GM12801 (cell line): Measurements from ENCODE around the gene ITGB2.

Source experiments
- CTCF ChIP-seq: IDR thresholded peaks from one replicate; pipeline ENCODE4 v1.5.1; 2011; ENCODE audit warnings: control low read depth; ENCODE audit not compliant: insufficient read length; ENCODE audit errors: extremely low read depth

The ITGB2 gene

DNA sequence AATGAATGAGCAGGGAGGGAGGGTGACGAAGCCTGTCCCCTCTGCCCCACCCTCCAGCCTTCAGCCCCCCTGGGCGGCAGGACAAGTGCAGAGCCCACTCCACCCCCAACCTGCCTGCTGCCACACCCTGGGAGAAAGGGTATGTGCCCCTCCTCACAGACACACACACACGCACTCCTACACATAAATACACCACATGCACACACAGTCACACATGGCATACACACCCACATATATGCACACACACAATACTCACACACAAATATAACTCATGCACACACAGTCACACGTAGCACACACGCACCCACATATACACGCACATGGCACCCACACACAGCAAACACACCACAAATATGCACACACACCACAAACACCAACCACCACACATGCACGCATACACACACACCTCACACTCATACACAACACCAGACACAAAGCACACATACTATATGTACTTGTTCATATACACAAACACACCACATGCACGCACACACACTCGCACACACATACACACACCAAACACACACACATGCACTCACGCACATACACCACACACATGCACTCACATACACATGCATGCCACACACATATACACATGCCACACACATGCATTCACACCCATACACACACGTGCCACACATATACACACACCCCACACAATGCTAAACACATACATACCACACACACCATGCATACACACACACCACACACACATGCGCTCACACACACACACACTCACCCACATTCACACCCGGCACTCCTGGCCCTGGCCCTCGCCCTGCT lies 16.4 kb downstream of the ITGB2 start:
- TF ChIP-seq CTCF: no peak

GRCh38 chr21:44903689-44904088 lies 17.0 kb downstream of the ITGB2 start:
- TF ChIP-seq CTCF: no peak

DNA sequence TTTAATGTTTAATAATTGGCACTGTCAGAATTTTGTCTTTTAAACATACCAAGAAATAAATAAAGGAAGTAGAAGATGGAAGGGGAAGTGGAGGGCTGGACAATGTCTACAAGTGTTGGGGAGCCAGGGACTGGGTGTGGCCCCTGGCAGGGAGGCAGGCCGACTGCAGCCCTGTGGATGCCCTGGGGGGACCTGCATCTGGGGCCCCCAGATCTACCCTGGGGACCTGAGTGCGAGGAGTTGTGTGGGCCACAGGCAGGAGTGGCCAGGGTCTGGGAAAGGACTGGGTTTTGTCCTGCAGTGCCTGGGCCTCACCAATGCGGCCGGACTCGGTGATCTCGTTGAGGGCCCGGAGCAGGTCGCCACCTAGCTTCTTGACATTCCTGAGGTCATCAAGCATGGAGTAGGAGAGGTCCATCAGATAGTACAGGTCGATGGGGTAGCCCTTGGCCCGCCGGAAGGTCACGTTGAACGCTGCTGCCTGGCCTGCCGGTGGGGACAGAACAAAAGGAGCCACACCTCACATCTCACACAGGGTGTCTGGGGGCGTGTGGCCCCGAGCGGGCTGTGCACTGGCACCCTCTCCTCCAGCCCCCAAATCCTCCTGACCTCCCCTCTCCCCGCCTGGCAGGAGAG lies 17.5 kb downstream of the ITGB2 start:
- no peak for TF ChIP-seq CTCF

GRCh38 chr21:44902268-44903049 lies 18.2 kb downstream of the ITGB2 start:
- TF ChIP-seq CTCF: no peak

DNA sequence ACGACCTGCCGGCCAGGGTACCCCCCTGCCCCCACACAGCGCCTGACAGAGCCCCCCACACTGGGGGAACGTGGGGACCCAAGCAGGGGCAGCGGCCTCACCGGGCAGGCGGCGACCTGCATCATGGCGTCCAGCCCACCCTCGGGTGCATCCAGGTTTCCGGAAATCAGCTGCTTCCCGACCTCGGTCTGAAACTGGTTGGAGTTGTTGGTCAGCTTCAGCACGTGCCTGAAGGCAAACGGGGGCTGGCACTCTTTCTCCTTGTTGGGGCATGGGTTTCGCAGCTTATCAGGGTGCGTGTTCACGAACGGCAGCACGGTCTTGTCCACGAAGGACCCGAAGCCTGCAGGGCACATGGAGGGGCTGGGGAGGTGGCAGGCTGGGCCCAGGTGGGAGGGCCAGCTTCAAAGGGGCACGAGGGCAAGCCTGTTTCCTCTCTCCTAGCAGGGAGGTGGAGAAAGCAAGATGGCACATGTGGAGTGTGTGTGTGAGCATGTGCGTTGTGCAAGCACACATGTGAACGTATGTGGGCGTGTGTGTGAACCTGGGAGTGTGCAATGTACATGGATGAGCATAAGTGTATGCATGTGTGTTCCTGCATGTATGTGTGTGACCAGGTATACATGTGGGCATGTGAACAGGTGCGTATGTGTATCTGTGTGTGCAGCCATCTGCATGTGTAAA lies 19.2 kb downstream of the ITGB2 start:
- TF ChIP-seq CTCF: no peak

DNA sequence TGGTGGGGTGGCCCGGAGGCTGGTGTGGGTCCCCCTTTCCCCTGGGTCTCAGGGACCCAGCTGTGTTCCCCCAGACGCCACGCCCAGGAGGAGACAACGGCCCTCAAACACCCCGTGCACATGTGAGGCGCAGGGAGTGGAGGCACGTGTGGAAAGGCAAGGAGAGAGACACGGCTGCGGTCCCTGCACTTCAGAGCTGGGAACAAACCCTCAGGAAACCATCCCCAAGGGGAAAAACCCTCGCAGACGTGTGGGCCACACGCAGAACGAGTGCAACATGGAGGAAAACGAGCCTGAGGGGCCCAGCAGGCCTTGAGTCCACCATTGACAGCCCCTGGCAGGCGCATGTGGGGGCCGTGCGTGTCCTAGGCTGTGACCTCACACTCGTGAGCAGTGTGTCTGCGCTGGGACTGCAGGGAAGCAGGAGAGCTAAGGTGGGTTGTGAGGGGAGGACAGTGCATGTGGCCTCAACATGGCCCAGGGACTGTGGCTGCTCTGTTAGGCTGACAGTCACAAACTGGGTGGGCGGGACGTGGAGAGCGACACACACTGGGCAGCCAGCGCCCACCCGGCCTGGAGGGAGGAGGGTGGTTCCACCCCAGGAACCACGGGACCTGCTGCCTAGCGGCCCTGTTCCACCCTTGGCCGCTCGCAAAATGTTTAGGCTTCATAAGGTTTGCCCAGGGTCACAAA lies 20.0 kb downstream of the ITGB2 start:
- TF ChIP-seq CTCF: no peak
